GM23338 (cell line): Measurements from ENCODE around the gene TET2.

Experiments used
- EZH2 ChIP-seq: fragments of 200-600 bp; sonication (generic); IDR thresholded peaks from one replicate; pipeline ENCODE4 v1.8.0; 2017; ENCODE audit warnings: antibody characterized with exemption, mild to moderate bottlenecking, low read depth; ENCODE audit not compliant: unreplicated experiment
- POLR2AphosphoS5 ChIP-seq: IDR thresholded peaks from 2 replicates; pipeline ENCODE4 v1.6.1; 2016; ENCODE audit warnings: antibody characterized with exemption, low read depth

GRCh38 chr4:105113800-105114199 lies 32.9 kb upstream of the TET2 start:
- TF ChIP-seq POLR2AphosphoS5 (no peak), EZH2 (no peak)
